GM12873 (cell line): ENCODE data around the gene TPCN1.

Experiments used
- CTCF ChIP-seq: IDR thresholded peaks from 2 replicates; pipeline ENCODE4 v1.5.1; 2012; ENCODE audit warnings: low read depth, mild to moderate bottlenecking, moderate library complexity, low read length, control low read depth; ENCODE audit not compliant: insufficient read depth; ENCODE audit errors: missing control alignments

TPCN1 gene

GRCh38 chr12:113181975-113182374, 39.3 kb upstream of the TPCN1 start:
- no peak for TF ChIP-seq CTCF

- TF ChIP-seq CTCF, result no peak
These were observed 38.2 kb upstream of the TPCN1 start for GRCh38 chr12:113183030-113183589.

- no peak for TF ChIP-seq CTCF
These were observed 37.0 kb upstream of the TPCN1 start for GRCh38 chr12:113184098-113184899.

- TF ChIP-seq CTCF, result no peak
These were observed 36.4 kb upstream of the TPCN1 start for GRCh38 chr12:113184900-113185179.

GRCh38 chr12:113185180-113186032, 35.9 kb upstream of the TPCN1 start, which contains the start of the genes DDX54 and RITA1:
TSS of gene DDX54 (minus strand) at chr12:113185478. CDS start at chr12:113185451, 27 bp downstream.
TSS of gene RITA1 (plus strand) at chr12:113185721. CDS start at chr12:113186747, 1,026 bp downstream.
- TF ChIP-seq CTCF, result no peak

- no peak for TF ChIP-seq CTCF
These were observed 35.3 kb upstream of the TPCN1 start for GRCh38 chr12:113186033-113186365.
